ENCODE data around the gene SLC24A1.

SLC24A1 gene

GRCh38 chr15:65618560-65619109, 3.1 kb upstream of the SLC24A1 start:
- DNase-seq (ENCODE audit: low read depth), result no peak

DNA sequence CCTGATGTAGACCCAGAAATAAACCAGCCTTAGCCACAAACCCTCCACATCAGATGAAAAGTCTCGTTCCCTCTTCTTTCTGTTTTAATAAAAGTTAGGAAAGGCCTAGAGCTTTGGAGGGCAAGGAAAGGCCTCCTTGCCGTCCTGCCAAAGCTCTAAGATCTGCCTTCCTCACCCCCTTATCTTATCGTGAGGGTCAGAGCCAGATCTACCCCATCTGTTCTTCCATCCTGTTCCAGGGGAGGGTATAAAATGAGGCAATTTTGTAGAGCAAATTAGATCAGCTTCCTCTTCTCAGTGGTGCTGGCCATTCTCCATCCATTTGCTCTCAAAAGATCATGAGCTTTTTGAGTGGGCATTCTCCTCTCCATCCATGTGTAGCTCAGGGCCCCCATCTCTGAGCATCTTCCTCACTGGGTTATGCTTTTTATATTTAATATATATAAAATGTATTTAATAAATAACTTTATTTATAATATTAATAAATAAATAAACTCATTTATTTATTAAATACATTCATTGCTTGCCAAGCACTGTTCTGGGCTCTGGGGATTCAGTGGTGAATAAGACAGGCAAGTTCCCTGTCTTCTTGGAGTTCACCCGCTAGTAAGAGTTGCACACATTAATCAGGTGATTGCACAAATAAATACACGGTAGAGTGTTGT, 2.0 kb upstream of the SLC24A1 start:
- no peak for DNase-seq (ENCODE audit: low read depth)

- DNase-seq (ENCODE audit: low read depth), result no peak
Measured at GRCh38 chr15:65620833-65621232, 905 bp upstream of the SLC24A1 start.

- no peak for DNase-seq (ENCODE audit: low read depth)
Measured at GRCh38 chr15:65623103-65623502, 1.4 kb downstream of the SLC24A1 start.

- no peak for DNase-seq (ENCODE audit: low read depth)
Measured at GRCh38 chr15:65626856-65627255, 5.1 kb downstream of the SLC24A1 start.

- DNase-seq (ENCODE audit: low read depth), result no peak
Measured at GRCh38 chr15:65629548-65629947, 7.8 kb downstream of the SLC24A1 start.

- no peak for DNase-seq (ENCODE audit: low read depth)
Measured at GRCh38 chr15:65630760-65631159, 9.0 kb downstream of the SLC24A1 start.

GRCh38 chr15:65631503-65631902, 9.8 kb downstream of the SLC24A1 start:
- no peak for DNase-seq (ENCODE audit: low read depth)

- DNase-seq (ENCODE audit: low read depth), result no peak
Measured at GRCh38 chr15:65632780-65633375, 11.1 kb downstream of the SLC24A1 start.

- DNase-seq (ENCODE audit: low read depth), result no peak
Measured at GRCh38 chr15:65633752-65634151, 12.0 kb downstream of the SLC24A1 start.

GRCh38 chr15:65634356-65634755, 12.6 kb downstream of the SLC24A1 start:
- no peak for DNase-seq (ENCODE audit: low read depth)

DNA sequence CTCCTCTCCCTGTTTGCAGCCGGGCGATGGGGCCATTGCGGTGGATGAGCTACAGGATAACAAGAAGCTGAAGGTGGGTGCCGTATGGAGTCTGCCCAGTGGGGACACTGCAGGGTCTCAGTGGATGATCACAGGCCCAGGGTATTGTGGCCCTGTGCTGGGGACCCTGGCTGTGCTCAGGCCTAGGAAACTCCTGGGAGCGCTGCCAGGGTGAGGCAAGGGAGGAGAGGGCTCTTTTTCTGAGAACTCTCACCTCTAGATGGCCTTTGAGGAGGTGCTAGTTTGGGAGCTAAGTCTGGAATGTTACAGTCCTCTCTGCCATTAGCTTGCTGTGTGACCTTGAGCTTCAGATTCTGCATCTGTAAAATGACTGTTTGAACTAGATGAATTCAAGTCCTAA, 16.4 kb downstream of the SLC24A1 start:
- no peak for DNase-seq (ENCODE audit: low read depth)

GRCh38 chr15:65638681-65639089, 16.9 kb downstream of the SLC24A1 start:
- no peak for DNase-seq (ENCODE audit: low read depth)

GRCh38 chr15:65639509-65639908, 17.8 kb downstream of the SLC24A1 start:
- DNase-seq (ENCODE audit: low read depth), result no peak

DNA sequence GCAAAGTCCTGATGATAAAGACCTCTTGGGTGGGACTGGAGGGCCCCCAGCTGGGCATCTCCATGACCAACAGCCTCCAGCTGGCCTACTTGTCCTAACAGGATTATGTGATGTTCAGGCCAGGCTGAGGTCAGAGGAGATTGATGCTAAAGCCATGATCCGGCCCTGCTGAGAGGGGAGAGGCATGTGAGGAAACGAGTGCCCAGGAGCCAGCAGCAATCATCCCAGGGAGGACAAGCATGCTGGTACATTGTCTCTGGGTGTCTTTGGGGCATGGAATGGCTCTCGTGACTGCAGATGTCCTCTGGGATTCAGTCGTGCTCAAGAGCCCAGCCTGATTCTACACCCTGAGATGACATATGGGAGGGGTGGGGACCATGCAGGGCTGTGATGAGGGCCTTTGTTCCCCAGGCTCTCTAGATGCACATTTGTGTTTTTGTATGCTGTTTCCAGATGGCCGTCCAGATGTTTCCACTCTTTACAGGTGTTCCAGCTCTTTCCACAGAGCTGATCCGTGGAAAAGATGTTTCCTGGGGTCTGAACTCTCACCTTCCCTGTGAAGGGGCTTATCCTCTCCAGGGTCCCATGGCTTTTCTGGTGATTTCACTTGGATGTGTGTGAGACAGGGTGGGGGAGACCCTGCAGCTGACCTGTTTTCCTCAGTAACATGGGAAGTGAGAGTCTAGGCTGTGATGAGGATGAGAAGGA, 20.2 kb downstream of the SLC24A1 start:
- DNase-seq (ENCODE audit: low read depth), result no peak

GRCh38 chr15:65642594-65642993, 20.9 kb downstream of the SLC24A1 start:
- DNase-seq (ENCODE audit: low read depth), result no peak

DNA sequence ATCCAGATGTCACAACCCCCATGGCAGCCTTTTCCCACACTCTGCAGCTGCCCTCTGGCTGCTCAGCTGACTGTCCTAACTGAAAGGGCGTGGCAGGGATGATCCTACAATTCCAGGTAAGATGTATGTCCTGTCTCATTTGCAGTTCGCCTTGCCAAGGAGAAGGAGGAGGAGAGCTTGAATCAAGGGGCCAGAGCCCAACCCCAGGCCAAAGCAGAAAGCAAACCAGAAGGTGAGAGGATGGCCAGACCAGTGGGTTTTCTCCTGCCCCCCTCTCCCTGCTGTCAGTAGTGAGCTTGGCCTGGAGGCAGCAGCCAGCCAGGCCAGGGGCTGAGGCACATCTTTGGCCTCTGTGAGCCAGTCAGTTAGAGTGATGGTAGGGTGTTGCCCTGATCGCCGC, 22.5 kb downstream of the SLC24A1 start:
- no peak for DNase-seq (ENCODE audit: low read depth)

GRCh38 chr15:65645392-65645791, 23.7 kb downstream of the SLC24A1 start:
- no peak for DNase-seq (ENCODE audit: low read depth)

DNA sequence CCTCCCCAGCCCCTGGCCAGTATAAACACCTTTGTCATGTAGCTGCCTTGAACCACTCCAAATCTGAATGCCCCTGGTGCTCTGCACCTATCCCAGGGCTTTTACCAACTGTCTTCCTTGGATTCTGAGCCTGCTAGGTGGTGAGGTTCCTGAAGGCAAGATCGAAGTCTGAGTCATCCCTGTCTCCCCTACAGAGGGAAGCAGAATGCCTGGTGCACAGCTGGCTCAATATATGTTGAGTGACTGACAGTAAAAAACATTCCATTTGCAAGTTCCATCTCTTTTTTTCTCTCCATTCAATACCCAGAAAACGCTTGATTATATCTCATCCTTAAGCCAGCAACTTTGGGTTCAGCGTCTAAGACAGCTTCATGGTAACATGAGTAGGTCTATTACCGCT, 24.7 kb downstream of the SLC24A1 start:
- no peak for DNase-seq (ENCODE audit: low read depth)

- DNase-seq (ENCODE audit: low read depth), result no peak
Measured at GRCh38 chr15:65650312-65651041, 28.7 kb downstream of the SLC24A1 start.

DNA sequence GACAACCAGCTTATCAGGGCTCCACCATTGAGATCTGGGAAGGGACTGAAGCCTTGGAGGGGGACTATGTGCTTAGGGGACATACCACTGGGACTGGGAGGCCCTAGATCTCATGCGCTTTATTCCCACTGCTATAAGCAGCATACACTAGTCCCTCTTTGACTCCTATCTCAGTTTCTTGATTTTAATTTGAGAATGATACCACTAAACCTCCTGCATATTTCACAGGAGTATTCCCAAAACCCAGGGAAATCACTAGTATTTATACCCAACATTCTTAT, 29.2 kb downstream of the SLC24A1 start:
- no peak for DNase-seq (ENCODE audit: low read depth)

GRCh38 chr15:65651831-65652749, 30.4 kb downstream of the SLC24A1 start:
- DNase-seq (ENCODE audit: low read depth), result no peak

All from activated T-cell treated with anti-CD3 and anti-CD28 coated beads for 48 hours (primary cell).